Loucy (cell line): Measurements from ENCODE around the gene NAGS.

Experiments
- H2AFZ ChIP-seq: fragments of 200-600 bp; sonication (generic); 2 replicates; pipeline ENCODE4 v1.6.0; 2016; ENCODE audit warnings: antibody characterized with exemption, mild to moderate bottlenecking, low read length, moderate library complexity
- H3F3A ChIP-seq: fragments of 200-600 bp; 2 replicates; pipeline ENCODE4 v1.6.0; 2016; ENCODE audit warnings: antibody characterized with exemption, low read depth, mild to moderate bottlenecking
- H3K27me3 ChIP-seq: fragments of 200-600 bp; sonication (generic); 2 replicates; pipeline ENCODE4 v1.6.1; 2014; ENCODE audit warnings: low read length, mild to moderate bottlenecking; ENCODE audit not compliant: insufficient read depth, poor library complexity, severe bottlenecking
- H3K36me3 ChIP-seq: fragments of 200-600 bp; sonication (generic); 2 replicates; pipeline ENCODE4 v1.6.1; 2016; ENCODE audit warnings: low read length; ENCODE audit not compliant: insufficient read depth
- H3K4me1 ChIP-seq: fragments of 200-600 bp; sonication (generic); 2 replicates; pipeline ENCODE4 v1.5.1; 2014; ENCODE audit warnings: low read length, mild to moderate bottlenecking; ENCODE audit not compliant: insufficient read depth, poor library complexity, severe bottlenecking
- H3K4me2 ChIP-seq: fragments of 200-600 bp; sonication (generic); 2 replicates; pipeline ENCODE4 v1.6.0; 2014; ENCODE audit warnings: antibody characterized with exemption, low read length, low read depth, mild to moderate bottlenecking; ENCODE audit not compliant: poor library complexity, severe bottlenecking
- H3K4me3 ChIP-seq: fragments of 200-600 bp; sonication (generic); 2 replicates; pipeline ENCODE4 v1.5.1; 2014; ENCODE audit warnings: low read length, mild to moderate bottlenecking, mixed read lengths; ENCODE audit not compliant: poor library complexity, severe bottlenecking
- H3K79me2 ChIP-seq: fragments of 200-600 bp; sonication (generic); 2 replicates; pipeline ENCODE4 v1.6.1; 2014; ENCODE audit warnings: low read length; ENCODE audit not compliant: insufficient read depth
- H3K9ac ChIP-seq: fragments of 200-600 bp; sonication (generic); 2 replicates; pipeline ENCODE4 v1.6.0; 2014; ENCODE audit warnings: mild to moderate bottlenecking, low read depth, low read length, moderate library complexity; ENCODE audit not compliant: poor library complexity, severe bottlenecking
- H3K9me2 ChIP-seq: fragments of 200-600 bp; sonication (generic); replicated peaks from 2 replicates; pipeline ENCODE4 v1.6.1; 2016; ENCODE audit warnings: low read depth, low read length, mixed read lengths
- H3K9me3 ChIP-seq: fragments of 200-600 bp; sonication (generic); 2 replicates; pipeline ENCODE4 v1.6.1; 2014; ENCODE audit warnings: mild to moderate bottlenecking, antibody characterized with exemption, low read length, low read depth; ENCODE audit not compliant: insufficient read depth
- H4K20me1 ChIP-seq: fragments of 200-600 bp; sonication (generic); 2 replicates; pipeline ENCODE4 v1.6.0; 2014; ENCODE audit warnings: antibody characterized with exemption, low read length, mild to moderate bottlenecking; ENCODE audit not compliant: insufficient read depth, poor library complexity, severe bottlenecking
- EZH2phosphoT487 ChIP-seq: fragments of 200-600 bp; IDR thresholded peaks from 2 replicates; pipeline ENCODE4 v1.6.1; 2018; ENCODE audit warnings: antibody characterized with exemption, mild to moderate bottlenecking, moderate library complexity, borderline replicate concordance
- TF ChIP-seq, protein P1 (sequence below): fragments of 200-600 bp; sonication (generic); conservative IDR thresholded peaks from 2 replicates; pipeline ENCODE4 v1.5.1; 2014; ENCODE audit warnings: mild to moderate bottlenecking, antibody characterized with exemption, low read length

Gene NAGS

DNA sequence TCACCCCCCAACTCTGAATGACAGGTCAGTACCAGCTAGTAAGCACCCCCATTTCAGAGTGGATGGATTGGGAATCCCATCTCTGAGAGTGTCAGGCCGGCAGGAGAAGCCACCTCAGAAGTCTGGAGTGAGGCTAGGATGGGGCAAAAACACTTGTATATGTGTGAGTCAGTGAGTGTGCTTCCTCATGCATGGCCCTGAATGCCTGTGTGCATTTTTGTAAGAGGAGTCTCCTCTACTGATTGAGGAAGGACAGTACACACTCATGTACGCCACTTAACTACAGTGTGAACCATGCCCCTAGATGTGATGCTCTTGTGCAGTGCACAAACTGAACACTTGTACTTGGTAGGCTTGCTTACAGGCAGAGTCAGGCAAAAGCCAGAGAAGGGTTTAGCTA is 22.3 kb upstream of the NAGS start:
- H3K4me2 ChIP-seq, result no peak overlapping the region
- no peak overlapping the region for H3K9ac ChIP-seq
- no peaks in the 10 kb centered on the region for H3K27me3 ChIP-seq
- no peaks in the 10 kb centered on the region for H3F3A ChIP-seq
- H3K4me1 ChIP-seq, result no peaks in the 10 kb centered on the region
- H3K4me3 ChIP-seq, result no peak overlapping the region
- no peak overlapping the region for H2AFZ ChIP-seq
- no peaks in the 10 kb centered on the region for H3K9me3 ChIP-seq
- no peaks in the 10 kb centered on the region for H3K9me2 ChIP-seq
- H3K36me3 ChIP-seq, result no peaks in the 10 kb centered on the region
- no peaks in the 10 kb centered on the region for H3K79me2 ChIP-seq
- TF ChIP-seq, protein P1, sequence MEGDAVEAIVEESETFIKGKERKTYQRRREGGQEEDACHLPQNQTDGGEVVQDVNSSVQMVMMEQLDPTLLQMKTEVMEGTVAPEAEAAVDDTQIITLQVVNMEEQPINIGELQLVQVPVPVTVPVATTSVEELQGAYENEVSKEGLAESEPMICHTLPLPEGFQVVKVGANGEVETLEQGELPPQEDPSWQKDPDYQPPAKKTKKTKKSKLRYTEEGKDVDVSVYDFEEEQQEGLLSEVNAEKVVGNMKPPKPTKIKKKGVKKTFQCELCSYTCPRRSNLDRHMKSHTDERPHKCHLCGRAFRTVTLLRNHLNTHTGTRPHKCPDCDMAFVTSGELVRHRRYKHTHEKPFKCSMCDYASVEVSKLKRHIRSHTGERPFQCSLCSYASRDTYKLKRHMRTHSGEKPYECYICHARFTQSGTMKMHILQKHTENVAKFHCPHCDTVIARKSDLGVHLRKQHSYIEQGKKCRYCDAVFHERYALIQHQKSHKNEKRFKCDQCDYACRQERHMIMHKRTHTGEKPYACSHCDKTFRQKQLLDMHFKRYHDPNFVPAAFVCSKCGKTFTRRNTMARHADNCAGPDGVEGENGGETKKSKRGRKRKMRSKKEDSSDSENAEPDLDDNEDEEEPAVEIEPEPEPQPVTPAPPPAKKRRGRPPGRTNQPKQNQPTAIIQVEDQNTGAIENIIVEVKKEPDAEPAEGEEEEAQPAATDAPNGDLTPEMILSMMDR, result no peak
- TF ChIP-seq EZH2phosphoT487, result no peak
- H4K20me1 ChIP-seq, result no peaks in the 10 kb centered on the region

DNA sequence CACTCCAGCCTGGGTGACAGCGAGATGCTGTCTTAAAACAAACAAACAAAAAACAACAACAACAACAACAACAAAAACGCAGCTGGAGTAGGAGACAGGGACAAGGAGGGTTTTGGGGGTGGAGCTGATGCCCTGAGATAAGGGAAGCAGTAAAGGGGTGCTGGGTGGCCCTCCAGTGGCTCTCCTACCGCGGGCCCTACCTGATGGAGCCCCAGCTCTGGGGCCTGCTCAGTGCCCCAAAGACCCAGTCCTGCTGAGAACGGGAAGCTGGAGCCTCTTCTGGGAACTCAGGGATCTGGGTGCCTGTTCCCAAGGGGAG is 21.3 kb upstream of the NAGS start:
- no peak overlapping the region for H3K4me3 ChIP-seq

DNA sequence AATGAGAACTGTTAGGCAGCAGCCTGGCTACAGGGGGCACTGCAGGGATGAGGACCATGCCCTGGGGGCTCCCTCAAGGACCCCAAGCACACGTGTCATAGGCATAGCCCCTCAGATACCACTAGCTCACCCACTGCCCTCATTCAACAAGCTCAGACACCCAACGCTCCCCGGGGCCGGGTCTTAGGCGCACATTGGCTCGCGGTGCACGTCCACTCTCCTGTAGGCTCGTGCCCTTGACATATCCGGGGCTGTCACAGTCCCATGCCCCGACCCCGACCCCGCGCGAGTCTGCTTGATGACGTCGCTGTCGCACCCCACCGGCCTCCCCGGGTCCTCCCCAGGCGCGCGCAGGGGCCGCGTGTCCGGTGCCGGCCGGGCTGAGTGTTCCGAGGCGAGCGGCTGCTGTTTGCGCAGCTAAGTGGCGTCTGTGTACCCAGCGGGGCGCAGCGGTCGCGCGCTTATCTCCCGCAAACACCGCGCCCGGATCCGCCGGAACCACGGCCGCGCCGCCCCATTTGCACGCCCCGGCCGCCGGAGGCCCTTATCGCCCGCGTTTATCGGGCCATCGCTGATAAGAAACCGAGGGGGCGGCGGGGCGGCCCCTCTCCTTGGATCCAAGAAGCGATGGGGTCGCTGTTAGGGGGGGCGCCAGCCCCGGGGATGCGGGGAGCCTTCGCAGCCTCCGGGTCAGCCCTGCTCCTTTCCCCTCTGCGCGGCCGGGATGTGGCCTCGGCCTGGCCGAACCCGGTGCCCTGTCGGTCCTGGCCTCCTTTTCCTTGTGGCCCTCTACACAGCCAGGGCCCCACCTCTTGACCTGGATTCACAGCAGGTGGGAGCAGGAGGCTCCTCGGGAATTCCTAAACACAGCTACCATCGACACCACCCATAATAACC is 20.7 kb upstream of the NAGS start:
- no peak overlapping the region for H3K4me2 ChIP-seq
- no peaks in the 10 kb centered on the region for H4K20me1 ChIP-seq
- H3K9ac ChIP-seq, result no peak overlapping the region
- no peaks in the 10 kb centered on the region for H3K79me2 ChIP-seq
- H3K4me1 ChIP-seq, result no peaks in the 10 kb centered on the region
- TF ChIP-seq, protein P1, result peak; percentile 23; the same call in 1 of the 2 replicates
- no peak for TF ChIP-seq EZH2phosphoT487
- no peak overlapping the region for H3K4me3 ChIP-seq
- no peaks in the 10 kb centered on the region for H3F3A ChIP-seq
- no peaks in the 10 kb centered on the region for H3K36me3 ChIP-seq
- H3K27me3 ChIP-seq, result no peaks in the 10 kb centered on the region
- no peak overlapping the region for H2AFZ ChIP-seq
- no peaks in the 10 kb centered on the region for H3K9me3 ChIP-seq
- no peaks in the 10 kb centered on the region for H3K9me2 ChIP-seq

More for the DNA sequence above, 21.3 kb upstream of the NAGS start:
- no peaks in the 10 kb centered on the region for H3K36me3 ChIP-seq
- no peaks in the 10 kb centered on the region for H3K27me3 ChIP-seq
- no peak overlapping the region for H2AFZ ChIP-seq
- no peaks in the 10 kb centered on the region for H3F3A ChIP-seq
- H3K79me2 ChIP-seq, result no peaks in the 10 kb centered on the region
- H4K20me1 ChIP-seq, result no peaks in the 10 kb centered on the region
- no peaks in the 10 kb centered on the region for H3K4me1 ChIP-seq
- no peak overlapping the region for H3K9ac ChIP-seq
- TF ChIP-seq EZH2phosphoT487, result no peak
- TF ChIP-seq, protein P1, result no peak
- H3K9me3 ChIP-seq, result no peaks in the 10 kb centered on the region
- H3K4me2 ChIP-seq, result no peak overlapping the region
- no peaks in the 10 kb centered on the region for H3K9me2 ChIP-seq
